ENCODE measurements around the gene KRTAP4-6. TPM values are rescaled to one million over a fixed set of nuclear protein-coding genes. Genes with fewer than 3 reads are reported as not detected.

KRTAP4-6 gene
- total and polyA plus RNA-seq, 2 of the 4 experiments (the other 2 are of a cell fraction): not detected

DNA sequence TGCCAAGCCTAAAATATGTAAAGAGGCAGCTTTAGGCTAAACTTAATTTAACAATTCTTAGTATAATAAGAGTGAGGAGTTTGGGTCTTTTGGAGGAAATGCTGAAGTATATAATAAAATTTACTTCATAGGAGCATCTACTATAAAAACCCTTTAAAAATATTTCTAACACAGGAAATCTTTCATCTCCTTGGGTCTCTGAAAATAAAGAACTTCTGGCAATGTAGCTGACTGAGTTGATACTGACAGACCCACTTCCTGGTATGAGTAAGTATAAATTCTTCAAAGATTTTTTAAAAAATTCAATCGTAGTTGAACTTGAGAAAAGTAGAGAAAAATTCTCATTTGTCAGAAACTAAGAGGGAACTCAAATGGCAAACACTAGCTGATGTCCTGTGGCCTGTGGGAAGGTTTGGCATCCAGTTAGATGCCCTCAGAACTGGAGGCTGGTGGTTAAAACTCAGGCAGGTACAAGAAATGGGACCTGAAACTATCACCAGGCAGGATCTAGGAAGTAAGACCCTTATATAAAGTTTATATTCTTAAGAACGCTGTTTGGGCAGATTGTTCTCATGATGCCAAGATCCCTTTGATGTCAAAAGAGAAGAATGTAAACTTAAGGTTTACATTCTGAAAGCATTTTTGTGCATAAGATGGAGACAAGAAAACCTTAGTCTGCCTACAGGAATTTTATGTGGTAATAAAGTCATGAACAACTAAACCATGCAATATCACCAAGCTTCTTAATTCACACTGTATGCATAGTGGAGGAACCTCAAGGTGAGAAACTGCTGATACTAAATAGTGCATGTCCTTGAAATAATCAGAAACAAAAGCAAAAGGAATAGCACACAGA is 6.2 kb downstream of the KRTAP4-6 start:
- Histone ChIP-seq H3K9me3 (ENCODE audit: control insufficient read depth, insufficient read depth, low read length) (no peaks in the 10 kb centered on the region), H2BK120ac (ENCODE audit: low read depth, low read length) (peak overlapping the region; percentile 98), H3K23ac (ENCODE audit: low read depth, low read length) (peak overlapping the region; percentile 95; the same call in 1 of the 2 replicates), H3K4me1 (ENCODE audit: control insufficient read depth, insufficient read depth, low read length) (peaks cover 4% of the 10 kb centered on the region), H3K36me3 (ENCODE audit: control insufficient read depth, insufficient read depth, low read length) (no peaks in the 10 kb centered on the region), H2BK5ac (ENCODE audit: low read depth, low read length, poor library complexity, severe bottlenecking) (peak overlapping the region; percentile 99), H4K5ac (ENCODE audit: low read depth, low read length) (peak overlapping the region; percentile 97), H3K79me1 (ENCODE audit: low read depth in 1 of 2, low read length in 2 of 2) (no peaks in the 10 kb centered on the region), H3K27ac (ENCODE audit: insufficient read depth, low read length) (peak overlapping the region; percentile 99), H2AK9ac (replicated peaks; ENCODE audit: low read depth, low read length, poor library complexity) (no peak overlapping the region), H3K9ac (ENCODE audit: low read depth, low read length) (peak overlapping the region; percentile 33; the same call in 1 of the 2 replicates), H3K27me3 (ENCODE audit: control insufficient read depth, insufficient read depth, low read length) (no peaks in the 10 kb centered on the region), H3K14ac (replicated peaks; ENCODE audit: low read depth, low read length) (peak overlapping the region; percentile 92), H4K20me1 (ENCODE audit: insufficient read depth, low read length) (no peaks in the 10 kb centered on the region), H3K18ac (ENCODE audit: low read depth, low read length) (peak overlapping the region; percentile 99; the same call in 1 of the 2 replicates), H3K4me2 (ENCODE audit: low read depth, low read length) (peak overlapping the region; percentile 80; the same call in 1 of the 2 replicates), H3K9me1 (ENCODE audit: insufficient read depth, low read length) (no peaks in the 10 kb centered on the region), H2AK5ac (ENCODE audit: low read depth, low read length) (peak overlapping the region; percentile 79; the same call in 1 of the 2 replicates), H3K4ac (ENCODE audit: low read depth, low read length) (peak overlapping the region; percentile 96), H3K56ac (ENCODE audit: extremely low read depth, insufficient read depth, low read length) (peak overlapping the region; percentile 95), H4K91ac (ENCODE audit: insufficient read depth, low read depth, low read length) (peak overlapping the region; percentile 96), H2BK20ac (ENCODE audit: low read depth, low read length) (peak overlapping the region; percentile 98), H3K4me3 (ENCODE audit: insufficient read depth, low read depth, low read length) (no peak overlapping the region), H4K8ac (ENCODE audit: low read depth in 2 of 2, low read length in 2 of 2) (peak overlapping the region; percentile 57 to 98), H2AFZ (replicated peaks; ENCODE audit: low read length, poor library complexity) (peak overlapping the region; percentile 79), H2BK15ac (ENCODE audit: low read depth, low read length) (peak overlapping the region; percentile 97)
- TF ChIP-seq CEBPB (IDR thresholded peaks at IDR 0.05; ENCODE audit: low read depth, low read length) (no peak; the same call in 1 of the 2 replicates), SMC3 (IDR thresholded peaks at IDR 0.05; ENCODE audit: low read depth, low read length) (no peak), CHD1 (IDR thresholded peaks at IDR 0.05; ENCODE audit: low read depth, low read length) (no peak)
- TF ChIP-seq, protein P1, sequence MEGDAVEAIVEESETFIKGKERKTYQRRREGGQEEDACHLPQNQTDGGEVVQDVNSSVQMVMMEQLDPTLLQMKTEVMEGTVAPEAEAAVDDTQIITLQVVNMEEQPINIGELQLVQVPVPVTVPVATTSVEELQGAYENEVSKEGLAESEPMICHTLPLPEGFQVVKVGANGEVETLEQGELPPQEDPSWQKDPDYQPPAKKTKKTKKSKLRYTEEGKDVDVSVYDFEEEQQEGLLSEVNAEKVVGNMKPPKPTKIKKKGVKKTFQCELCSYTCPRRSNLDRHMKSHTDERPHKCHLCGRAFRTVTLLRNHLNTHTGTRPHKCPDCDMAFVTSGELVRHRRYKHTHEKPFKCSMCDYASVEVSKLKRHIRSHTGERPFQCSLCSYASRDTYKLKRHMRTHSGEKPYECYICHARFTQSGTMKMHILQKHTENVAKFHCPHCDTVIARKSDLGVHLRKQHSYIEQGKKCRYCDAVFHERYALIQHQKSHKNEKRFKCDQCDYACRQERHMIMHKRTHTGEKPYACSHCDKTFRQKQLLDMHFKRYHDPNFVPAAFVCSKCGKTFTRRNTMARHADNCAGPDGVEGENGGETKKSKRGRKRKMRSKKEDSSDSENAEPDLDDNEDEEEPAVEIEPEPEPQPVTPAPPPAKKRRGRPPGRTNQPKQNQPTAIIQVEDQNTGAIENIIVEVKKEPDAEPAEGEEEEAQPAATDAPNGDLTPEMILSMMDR (conservative IDR thresholded peaks at IDR 0.05; ENCODE audit: low read depth, low read length): no peak
- ATAC-seq (ENCODE audit: low read depth) (peak; percentile 77), DNase-seq (peak; percentile 71)
- no TSS peak for BruUV-seq (replicated peaks)
- dilution Hi-C loops (cut with HindIII; ENCODE audit: low sequenced_read_pairs, unreplicated experiment) (no loop called here), intact Hi-C loops (cut with micrococcal nuclease) (no loop called here), in situ Hi-C loops (cut with MboI; ENCODE audit: low sequenced_read_pairs) (no loop called here)
- POLR2A ChIA-PET (ENCODE audit: unreplicated experiment): no interaction called here
- CTCF ChIA-PET: no interaction called here
- WGBS, 2 experiments (ENCODE audit: extremely low coverage in 2 of 2, insufficient read length in 1 of 2): no CpG with 5 or more reads among the region's 2 CpGs
